GM10266 (cell line): Measurements from ENCODE around the gene HPX.

Source experiments
- DNase-seq: peaks from one replicate; pipeline ENCODE4 v3.0.0; 2012; ENCODE audit errors: extremely low spot score
- TF ChIP-seq, protein P1 (sequence below): IDR thresholded peaks from 2 replicates; pipeline ENCODE4 v1.5.1; 2012; ENCODE audit warnings: mild to moderate bottlenecking, low read depth; ENCODE audit not compliant: control insufficient read depth, insufficient read depth; ENCODE audit errors: missing control alignments

The HPX gene

DNA sequence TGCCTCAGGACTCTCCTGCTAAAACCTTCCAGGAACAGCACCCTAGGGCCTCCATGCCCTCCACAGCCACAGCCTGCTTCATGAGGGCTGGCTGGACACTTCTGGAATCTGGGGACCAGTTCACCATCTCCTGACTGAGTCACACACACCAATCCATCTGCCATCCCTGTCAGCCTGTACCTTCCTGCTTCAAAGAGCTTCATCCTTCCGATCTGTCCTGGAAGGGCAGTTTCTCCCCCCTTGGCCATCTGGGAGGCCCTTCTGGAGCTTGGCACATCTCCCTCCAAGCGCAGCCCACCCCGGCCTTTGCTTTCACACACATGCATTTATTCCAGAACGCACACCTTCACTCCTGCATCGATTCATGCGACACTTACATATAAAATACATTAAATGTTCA, 34.9 kb downstream of the HPX start:
- TF ChIP-seq, protein P1, sequence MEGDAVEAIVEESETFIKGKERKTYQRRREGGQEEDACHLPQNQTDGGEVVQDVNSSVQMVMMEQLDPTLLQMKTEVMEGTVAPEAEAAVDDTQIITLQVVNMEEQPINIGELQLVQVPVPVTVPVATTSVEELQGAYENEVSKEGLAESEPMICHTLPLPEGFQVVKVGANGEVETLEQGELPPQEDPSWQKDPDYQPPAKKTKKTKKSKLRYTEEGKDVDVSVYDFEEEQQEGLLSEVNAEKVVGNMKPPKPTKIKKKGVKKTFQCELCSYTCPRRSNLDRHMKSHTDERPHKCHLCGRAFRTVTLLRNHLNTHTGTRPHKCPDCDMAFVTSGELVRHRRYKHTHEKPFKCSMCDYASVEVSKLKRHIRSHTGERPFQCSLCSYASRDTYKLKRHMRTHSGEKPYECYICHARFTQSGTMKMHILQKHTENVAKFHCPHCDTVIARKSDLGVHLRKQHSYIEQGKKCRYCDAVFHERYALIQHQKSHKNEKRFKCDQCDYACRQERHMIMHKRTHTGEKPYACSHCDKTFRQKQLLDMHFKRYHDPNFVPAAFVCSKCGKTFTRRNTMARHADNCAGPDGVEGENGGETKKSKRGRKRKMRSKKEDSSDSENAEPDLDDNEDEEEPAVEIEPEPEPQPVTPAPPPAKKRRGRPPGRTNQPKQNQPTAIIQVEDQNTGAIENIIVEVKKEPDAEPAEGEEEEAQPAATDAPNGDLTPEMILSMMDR, result no peak
- no peak for DNase-seq

DNA sequence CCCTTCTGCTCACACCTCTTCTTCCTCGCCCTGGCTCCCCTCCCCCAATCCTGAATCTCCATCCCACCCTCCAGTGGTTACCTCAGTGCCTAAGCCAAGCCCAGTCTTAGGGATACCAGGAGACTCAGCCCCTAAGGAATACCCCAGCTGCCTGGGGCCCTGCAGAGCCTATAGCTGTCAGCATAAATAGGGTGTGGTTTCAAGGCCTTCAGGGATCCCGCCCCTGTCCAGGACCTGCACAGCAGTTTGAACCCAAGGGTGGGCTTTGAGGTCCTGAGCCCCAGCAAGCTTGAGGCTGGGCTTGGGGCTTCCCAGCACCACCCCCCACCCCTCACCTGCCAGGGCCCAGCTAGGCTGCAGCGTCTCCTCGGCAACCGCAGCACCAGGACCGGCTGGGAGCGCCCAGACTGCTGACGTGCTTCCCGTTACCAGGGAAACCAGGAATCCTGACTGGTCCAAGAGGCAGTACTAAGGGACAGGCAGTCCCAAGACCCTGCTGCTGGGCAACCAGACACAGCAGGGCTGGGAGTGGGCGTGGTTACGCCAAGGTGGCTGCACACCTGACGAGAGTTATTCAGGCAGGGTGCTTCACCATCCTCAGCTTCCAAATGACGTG, 35.6 kb downstream of the HPX start:
- TF ChIP-seq, protein P1, result no peak
- no peak for DNase-seq

DNA sequence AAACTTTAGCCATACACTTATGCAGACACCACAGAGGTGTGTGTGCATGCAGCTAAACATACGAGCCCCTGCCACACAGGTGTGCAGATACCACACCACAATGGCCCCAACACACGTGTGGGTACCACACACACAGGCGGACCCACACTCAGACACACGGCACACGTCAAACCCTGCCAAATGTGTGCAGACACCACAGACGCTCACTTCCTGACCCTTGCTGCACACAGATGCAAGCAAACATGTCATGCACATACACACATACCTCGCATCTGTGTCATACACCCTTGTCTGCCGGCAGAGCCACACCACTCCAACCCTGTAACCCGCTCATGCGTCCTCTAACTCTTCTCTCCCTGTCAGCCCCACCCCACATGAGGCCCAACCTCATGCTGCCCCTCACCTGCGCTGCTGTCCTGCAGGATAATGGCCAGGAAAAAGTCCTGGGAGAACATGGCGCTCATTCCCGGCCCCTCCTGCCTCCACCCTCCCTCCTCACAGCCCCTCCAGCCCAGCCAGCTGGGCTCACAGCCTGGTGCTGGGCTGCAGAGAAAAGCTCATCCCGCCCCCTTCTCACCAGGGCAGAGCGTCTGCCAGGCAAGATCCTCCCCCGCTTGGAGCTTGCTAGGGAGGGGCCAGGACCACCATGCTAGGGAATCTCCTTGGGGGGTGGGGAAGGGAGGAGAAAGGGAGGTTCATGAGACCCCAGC, 36.3 kb downstream of the HPX start:
- no peak for DNase-seq
- TF ChIP-seq, protein P1, result no peak

DNA sequence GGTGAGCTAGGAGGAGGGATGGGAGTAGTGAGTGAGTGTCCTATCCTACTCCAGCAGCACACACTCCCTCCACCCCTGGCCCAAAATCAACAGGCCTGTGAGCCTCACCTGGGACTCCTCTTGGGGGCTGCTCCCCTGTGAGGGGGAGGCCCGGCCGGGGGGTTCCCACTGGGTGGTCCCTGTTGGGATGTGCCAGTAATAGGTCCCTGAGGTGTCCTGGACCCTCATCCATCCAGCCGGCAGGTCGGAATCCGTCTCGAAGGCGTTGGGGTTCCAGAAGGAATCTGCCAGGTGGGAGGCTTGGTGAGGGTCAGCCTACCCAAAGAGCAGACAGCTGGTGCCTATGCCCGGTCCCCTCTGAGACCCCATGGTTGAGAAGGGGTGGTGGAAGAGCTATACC, 37.2 kb downstream of the HPX start:
- TF ChIP-seq, protein P1, result no peak
- no peak for DNase-seq

DNA sequence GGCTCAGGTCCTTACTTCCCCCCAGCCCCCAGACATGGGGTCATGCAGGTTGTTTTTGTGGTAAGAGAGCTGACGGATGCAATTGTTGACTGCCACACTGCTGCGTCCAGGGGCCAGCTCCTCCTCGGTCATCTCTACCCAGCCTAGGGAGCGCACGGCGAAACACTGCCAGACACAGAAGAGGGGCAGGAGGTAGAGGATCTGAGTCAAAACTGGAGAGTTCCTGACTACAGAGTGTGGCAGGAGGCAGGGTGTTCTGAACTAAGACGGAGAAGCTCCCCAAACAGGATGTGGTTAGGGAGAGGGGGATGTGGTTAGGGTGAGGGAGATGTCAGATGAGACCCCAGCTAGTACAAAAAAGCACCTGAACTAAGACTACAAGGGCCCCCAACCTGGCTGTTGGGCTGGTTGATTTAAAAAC, 38.2 kb downstream of the HPX start:
- TF ChIP-seq, protein P1, result no peak
- peak; percentile 82 for DNase-seq

DNA sequence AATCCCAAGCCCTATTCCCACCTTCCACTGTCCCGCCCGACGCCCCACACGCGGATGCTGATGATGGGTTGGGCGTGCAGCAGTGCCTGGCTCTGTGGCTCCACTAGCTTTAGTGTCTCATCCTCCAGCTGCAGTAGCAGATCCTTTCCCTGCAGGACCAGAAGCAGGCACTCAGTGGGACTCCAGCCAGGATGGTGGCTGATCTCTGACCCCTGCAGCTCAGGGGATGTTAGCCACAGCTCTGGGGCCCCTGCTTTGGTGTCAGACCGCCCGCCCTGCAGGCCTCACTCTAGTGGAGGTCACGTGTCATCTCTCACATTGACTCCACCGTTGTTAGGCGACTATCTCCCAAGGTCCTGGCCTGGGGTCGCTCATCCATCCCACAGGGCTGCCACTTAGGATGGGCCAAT, 38.7 kb downstream of the HPX start:
- TF ChIP-seq, protein P1, result no peak
- peak; percentile 59 for DNase-seq

DNA sequence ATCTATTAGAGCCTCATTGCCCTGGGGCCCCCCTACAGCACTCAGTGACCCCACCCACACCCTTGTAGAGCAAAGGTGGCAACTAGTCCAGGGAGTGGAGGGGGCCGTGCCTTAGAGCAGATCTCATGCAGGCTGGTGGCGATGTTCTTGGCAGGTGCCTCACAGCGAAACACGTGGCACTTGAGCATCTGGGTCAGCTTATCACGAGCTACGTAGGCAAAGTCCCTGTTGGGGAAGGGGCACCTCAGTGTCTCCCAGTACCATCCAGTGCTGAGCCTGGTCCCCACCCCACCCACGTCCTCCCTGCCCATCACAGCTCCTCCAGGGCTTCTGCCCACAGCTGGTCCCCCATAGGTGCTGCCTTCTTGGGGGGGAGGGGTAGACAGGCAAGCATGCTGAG, 39.3 kb downstream of the HPX start:
- no peak for DNase-seq
- TF ChIP-seq, protein P1, result no peak
